Smooth muscle cell of the brain vasculature (primary cell): ENCODE measurements around the gene ITGAL.
"Not testable (repeated sequence)": the region's sequence is repeated elsewhere in the genome, so short reads cannot be mapped to it uniquely, and the experiment has no call there.

Experiments used
- DNase-seq: peaks from one replicate; pipeline ENCODE4 v3.0.0-alpha.2; 2012; ENCODE audit warnings: low read depth, low spot score

Gene ITGAL

DNA sequence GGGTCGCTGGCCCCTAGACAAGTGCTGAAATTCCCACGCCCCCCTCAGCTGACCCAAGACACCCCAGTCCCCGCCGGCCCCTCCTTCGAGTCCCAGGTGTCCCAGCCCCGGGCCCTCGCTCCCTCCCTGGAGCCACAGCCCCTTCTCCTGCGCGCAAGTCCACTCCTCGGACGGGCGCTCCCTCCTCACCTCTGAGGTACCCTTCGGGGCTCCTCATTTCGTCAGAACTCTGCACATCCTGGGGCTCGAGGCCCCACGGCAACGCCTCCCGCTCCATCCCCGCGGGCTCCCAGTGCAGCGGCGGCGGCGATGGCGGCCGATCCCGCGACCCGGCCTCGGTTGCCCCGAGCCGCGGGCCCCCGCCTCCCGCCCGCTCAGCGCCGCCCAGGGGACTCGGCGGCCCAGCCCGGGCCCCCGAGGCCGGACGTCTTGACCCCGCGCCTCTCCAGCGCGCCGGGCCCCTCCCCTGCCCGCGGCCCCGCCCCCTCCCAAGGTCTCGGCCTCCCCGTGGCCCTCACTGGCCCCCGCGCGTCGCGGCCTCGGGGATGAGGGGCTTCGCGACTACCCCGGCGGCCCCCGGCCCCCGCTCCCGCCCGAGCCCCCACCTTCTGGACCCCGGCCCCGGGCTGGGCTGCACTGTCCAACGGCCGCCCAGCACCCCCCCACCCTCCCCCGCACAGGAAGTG lies 53.7 kb downstream of the ITGAL start, which contains the start of gene ZNF768:
ZNF768 (minus strand) TSS at position 430 of the 686 bp plus-strand sequence; CDS start at position 277, 153 bp downstream.
- no peak for DNase-seq

DNA sequence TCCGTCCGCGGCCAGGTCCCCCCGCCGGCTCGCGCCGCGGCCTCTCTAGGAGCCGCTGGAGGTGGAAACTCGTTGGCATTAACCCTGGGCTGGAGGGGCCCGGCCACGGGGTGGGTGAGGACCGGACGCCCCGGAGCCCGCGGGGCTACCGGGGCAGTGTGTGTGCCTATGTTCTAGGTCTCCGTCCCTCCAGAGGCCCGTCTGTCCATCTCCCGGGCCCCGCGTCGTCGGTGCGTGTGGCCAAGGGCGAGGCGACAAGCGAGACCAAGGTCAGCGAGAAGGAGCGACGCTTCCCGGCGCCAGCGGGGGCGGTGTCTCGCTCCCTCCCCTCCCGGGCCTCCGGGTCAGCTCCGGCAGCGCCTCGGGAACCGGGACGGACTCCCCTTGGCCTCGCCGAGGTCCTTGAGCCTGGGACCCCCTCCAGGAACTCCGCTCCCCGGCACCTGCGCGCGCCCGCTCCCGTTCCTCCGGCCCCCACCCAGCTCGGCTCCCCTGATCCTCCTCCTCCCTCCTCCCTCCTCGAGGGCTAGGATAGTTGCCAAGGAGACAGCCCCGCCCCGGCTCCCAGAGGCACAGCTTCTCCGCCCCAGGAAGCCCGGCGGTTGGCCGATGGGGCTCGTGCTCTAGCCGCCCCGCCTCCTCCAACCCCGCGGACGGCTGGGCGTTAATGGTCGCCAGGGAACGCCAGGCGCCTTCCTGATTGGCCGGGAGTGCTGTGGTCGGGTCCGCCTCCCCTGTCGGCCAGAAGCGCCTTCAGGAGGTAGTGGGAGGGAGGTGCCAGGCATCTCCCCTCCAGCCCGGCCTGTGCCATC lies 54.5 kb downstream of the ITGAL start:
- DNase-seq, result peak; percentile 90

DNA sequence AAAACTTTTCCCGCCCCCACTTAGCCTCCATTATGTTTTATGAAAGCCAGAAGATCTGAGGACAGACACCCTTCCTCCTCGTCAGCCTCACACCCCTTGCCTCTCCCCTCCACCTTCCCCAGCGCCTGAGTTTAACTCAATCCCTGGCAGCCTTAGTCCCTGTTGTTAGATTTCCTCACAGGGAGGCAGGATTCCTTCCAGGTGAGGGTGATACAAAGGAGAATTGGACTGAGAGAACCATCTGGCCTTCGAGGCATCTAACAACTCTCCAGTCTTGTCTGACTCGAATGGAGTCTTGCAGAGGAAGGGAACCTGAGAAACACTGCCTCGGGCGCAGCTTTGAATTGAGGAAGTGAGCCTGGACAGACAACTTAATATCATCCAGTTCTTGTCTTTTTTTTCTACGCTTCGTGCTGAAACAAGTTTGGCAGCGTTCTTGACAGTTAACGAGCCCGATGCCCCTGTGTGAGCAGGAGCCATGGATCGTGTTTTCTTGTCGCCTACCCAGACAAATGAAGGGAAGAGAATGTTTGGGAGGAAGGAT lies 55.2 kb downstream of the ITGAL start:
- DNase-seq, result no peak

GRCh38 chr16:30528799-30529457 lies 56.4 kb downstream of the ITGAL start:
- no peak for DNase-seq

- DNase-seq, result no peak
Measured at GRCh38 chr16:30530163-30531037, 57.9 kb downstream of the ITGAL start.

- DNase-seq, result no peak
Measured at GRCh38 chr16:30532285-30533145, 60.0 kb downstream of the ITGAL start.

GRCh38 chr16:30533146-30533522 lies 60.6 kb downstream of the ITGAL start:
- DNase-seq, result no peak

GRCh38 chr16:30533748-30534367 lies 61.3 kb downstream of the ITGAL start:
- DNase-seq, result no peak

GRCh38 chr16:30534368-30535105 lies 62.0 kb downstream of the ITGAL start, which contains the start of gene ZNF747:
TSS of gene ZNF747 (minus strand) at chr16:30534858. CDS start at chr16:30534679, 179 bp downstream.
- no peak for DNase-seq

DNA sequence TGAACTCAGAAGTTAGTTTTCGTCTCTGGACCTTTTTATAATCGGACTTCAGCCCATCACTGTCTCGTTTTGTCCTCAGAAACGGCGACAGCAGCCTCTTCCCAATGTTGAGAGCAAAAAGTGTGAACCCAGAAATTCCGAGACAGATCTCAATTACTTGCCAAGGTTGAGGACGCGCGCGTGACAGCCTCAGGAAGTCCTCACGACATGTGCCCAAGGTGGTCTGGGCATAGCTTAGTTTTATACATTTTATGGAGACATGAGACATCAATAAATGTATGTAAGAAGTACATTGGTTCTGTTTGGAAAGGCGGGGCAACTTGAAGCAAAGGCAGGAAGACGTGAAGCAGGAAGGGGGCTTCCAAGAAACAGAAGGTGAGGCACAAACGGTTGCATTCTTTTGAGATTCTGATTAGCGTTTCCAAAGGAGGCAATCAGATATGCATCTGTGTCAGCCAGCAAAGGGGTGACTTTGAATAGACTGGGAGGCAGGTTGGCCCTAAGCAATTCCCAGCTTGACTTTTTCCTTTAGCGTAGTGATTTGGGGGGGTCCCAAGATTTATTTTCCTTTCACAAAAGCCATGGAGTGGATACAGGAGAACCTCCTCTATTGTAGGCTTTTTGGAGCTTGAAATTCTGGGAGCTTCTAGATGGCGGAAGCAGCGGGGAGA lies 62.7 kb downstream of the ITGAL start:
- DNase-seq, result no peak

GRCh38 chr16:30535777-30536190 lies 63.2 kb downstream of the ITGAL start:
- DNase-seq, result no peak

- DNase-seq, result not testable (repeated sequence)
Measured at GRCh38 chr16:30536391-30537024, 64.0 kb downstream of the ITGAL start.

DNA sequence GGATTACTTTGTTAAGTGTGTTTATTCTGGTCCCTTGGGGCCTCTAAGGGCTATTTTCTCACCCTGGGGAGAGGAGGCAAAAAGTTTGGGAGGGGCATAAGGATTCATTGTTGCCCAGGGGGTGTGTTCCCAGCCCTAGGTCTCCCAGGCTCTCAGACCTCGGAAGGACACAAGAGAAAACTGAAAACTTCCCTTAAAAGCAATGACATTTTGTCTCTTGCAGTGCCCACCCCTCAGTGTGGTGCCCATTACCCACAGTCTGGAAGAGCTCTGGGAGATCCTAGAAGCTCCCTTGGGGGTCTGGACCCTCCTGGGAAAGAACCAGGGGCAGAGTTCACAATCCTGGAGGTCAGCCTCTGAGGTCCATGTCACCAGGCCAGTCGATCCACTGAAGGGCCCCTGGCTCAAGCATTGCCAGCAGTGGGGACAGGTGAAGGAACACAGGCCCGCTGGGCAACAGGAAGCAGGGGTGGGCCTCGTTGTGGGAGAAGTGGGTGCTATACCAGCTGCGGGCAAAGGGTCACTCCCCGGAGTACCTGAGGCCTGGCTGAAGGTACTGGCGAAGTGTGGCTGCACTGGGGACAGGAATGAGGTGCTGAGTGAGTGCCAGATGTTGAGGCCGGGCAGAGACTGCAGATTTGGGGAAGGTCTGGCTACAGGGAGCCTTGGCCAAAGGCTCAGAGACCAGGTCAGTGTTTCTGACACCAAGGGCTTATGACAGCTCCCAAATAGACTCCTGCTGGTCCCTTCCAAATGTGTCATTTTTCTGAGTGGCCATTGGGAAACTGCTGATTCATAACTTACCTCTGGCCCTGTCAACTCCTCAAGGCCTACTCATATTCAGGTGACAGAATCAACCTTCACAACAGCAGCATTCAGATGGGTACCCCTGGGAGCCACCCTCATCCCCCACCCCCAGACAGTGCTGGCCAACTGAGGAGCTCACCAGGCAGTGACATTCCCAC lies 66.7 kb downstream of the ITGAL start:
- DNase-seq, result no peak

DNA sequence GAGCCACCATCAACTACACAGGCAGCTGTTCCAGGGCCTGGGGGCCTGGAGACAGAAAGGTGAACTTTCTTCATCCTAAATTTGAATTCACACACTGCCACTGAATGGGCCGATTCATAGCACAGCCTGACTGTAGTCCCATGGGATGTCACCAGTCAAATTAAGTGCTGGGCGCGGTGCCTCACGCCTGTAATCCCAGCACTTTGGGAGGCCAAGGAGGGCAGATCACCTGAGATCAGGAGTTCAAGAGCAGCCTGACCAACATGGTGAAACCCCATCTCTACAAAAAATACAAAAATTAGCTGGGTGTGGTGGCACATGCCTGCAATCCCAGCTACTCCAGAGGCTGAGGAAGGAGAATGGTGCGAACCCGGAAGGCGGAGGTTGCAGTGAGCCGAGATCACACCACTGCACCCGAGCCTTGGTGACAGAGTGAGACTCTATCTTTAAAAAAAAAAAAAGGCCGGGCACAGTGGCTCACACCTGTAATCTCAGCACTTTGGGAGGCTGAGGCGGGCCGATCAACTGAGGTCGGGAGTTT lies 67.5 kb downstream of the ITGAL start:
- not testable (repeated sequence) for DNase-seq

DNA sequence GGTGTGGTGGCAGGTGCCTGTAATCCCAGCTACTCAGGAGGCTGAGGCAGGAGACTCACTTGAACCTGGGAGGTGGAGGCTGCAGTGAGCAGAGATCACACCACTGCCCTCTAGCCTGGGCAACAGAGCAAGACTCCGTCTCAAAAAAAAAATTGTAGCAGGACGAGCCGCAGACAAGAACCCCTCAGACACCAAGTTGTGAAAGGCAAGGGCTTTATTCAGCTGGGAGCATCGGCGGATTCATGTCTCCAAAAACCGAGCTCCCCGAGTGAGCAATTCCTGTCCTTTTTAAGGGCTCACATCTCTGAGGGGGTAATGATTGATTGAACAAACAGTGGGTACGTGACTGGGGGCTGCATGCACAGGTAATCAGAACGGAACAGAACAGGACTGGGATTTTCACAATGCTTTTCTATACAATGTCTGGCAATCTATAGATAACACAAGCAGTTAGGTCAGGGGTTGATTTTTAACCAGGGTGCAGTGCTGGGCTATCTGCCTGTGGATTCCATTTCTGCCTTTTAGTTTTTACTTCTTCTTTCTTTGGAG lies 68.4 kb downstream of the ITGAL start:
- not testable (repeated sequence) for DNase-seq
